Islet of Langerhans (tissue), 1 donor: Measurements from ENCODE around the gene KANSL1.
"Not testable (repeated sequence)": the region's sequence is repeated elsewhere in the genome, so short reads cannot be mapped to it uniquely, and the experiment has no call there.

Experiments used
- FAIRE-seq: peaks from one replicate; lab custom pipeline; 2011; peaks lifted over from hg19 to GRCh38; lab: Jason Lieb, UNC

The KANSL1 gene

GRCh38 chr17:46193151-46193625 is at the start of gene KANSL1:
Gene KANSL1, minus strand, starts transcription at chr17:46193429. Its CDS starts 21,286 bp downstream, at chr17:46172143.
- FAIRE-seq: no peak

- not testable (repeated sequence) for FAIRE-seq
Measured at GRCh38 chr17:46231359-46231758, 38.1 kb upstream of the KANSL1 start.

GRCh38 chr17:46225274-46225794 is 32.1 kb upstream of the KANSL1 start:
- peak; percentile 81 for FAIRE-seq

GRCh38 chr17:46224864-46225263 is 31.6 kb upstream of the KANSL1 start:
- not testable (repeated sequence) for FAIRE-seq

GRCh38 chr17:46223041-46223440 is 29.8 kb upstream of the KANSL1 start:
- not testable (repeated sequence) for FAIRE-seq

- FAIRE-seq: no peak
Measured at GRCh38 chr17:46216682-46217081, 23.5 kb upstream of the KANSL1 start.

- FAIRE-seq: peak; percentile 86
Measured at GRCh38 chr17:46212634-46213435, 19.6 kb upstream of the KANSL1 start.

- FAIRE-seq: no peak
Measured at GRCh38 chr17:46208997-46209396, 15.8 kb upstream of the KANSL1 start.

GRCh38 chr17:46205975-46206374 is 12.7 kb upstream of the KANSL1 start:
- FAIRE-seq: no peak

GRCh38 chr17:46202424-46202823 is 9.2 kb upstream of the KANSL1 start:
- FAIRE-seq: no peak

GRCh38 chr17:46201491-46201890 is 8.3 kb upstream of the KANSL1 start:
- no peak for FAIRE-seq

GRCh38 chr17:46200197-46200596 is 7.0 kb upstream of the KANSL1 start:
- FAIRE-seq: no peak

GRCh38 chr17:46199379-46199778 is 6.2 kb upstream of the KANSL1 start:
- FAIRE-seq: no peak

- FAIRE-seq: no peak
Measured at GRCh38 chr17:46198233-46198632, 5.0 kb upstream of the KANSL1 start.

- FAIRE-seq: no peak
Measured at GRCh38 chr17:46197530-46197929, 4.3 kb upstream of the KANSL1 start.

- FAIRE-seq: no peak
Measured at GRCh38 chr17:46195939-46196716, 2.9 kb upstream of the KANSL1 start.

- FAIRE-seq: no peak
Measured at GRCh38 chr17:46195217-46195855, 2.1 kb upstream of the KANSL1 start.

- FAIRE-seq: no peak
Measured at GRCh38 chr17:46194393-46195216, 1.4 kb upstream of the KANSL1 start.

GRCh38 chr17:46193626-46194392 is 580 bp upstream of the KANSL1 start:
- no peak for FAIRE-seq

- FAIRE-seq: no peak
Measured at GRCh38 chr17:46192439-46193150, 634 bp downstream of the KANSL1 start.

GRCh38 chr17:46192189-46192438 is 1.1 kb downstream of the KANSL1 start:
- no peak for FAIRE-seq
